ENCODE data around the gene ANKRD28. TPM values are rescaled to one million over a fixed set of nuclear protein-coding genes. Genes with fewer than 3 reads are reported as not detected.

Gene ANKRD28
- total and polyA plus RNA-seq, 2 experiments from 2014 or later: 15.2 to 61.3 TPM

DNA sequence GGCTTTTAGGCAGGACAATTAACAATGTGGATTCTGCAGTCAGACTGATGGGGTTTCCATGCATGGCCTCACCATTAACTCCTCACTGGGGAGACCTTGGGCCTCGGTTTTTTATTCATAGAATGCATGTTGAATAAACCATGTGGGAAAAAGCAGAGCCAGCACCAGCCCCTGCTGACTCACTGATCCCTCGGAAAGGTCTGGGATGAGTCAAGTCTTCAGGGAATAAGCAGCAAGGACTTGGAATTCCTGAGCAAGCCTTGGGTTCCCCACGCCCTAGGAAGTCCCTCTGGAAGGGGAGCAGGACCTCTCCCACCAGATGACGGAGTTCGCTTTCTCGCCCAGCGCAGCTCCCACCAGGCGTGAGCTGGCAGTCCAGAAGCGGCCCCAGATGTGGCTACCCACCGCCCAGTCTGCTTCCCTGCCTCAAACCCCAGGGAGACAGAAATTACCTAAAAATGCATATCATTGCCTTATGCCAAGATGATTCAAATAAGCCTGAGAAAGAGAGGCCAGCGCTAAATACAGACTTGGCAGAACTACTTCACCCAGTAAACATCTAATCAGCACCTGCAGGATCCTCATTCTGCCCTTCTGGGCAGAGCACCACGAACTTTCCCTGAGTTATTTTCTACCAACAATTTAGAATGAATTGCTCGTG, 150.8 kb downstream of the ANKRD28 start:
- Mint-ChIP-seq H3K4me3 (no peak overlapping the region), H3K36me3 (ENCODE audit: low read depth) (peaks cover 32% of the 10 kb centered on the region), H3K9me3 (no peaks in the 10 kb centered on the region; the same call in 1 of the 3 replicates), H3K27ac (no peak overlapping the region), H3K27me3 (ENCODE audit: insufficient read depth, low read depth, poor library complexity) (peaks cover 2% of the 10 kb centered on the region), H3K4me1 (peaks cover 18% of the 10 kb centered on the region)
- H3K27me3 ChIP-seq (ENCODE audit: insufficient read depth): no peaks in the 10 kb centered on the region
- no peak overlapping the region for H3K4me2 ChIP-seq
- H3F3A ChIP-seq (replicated peaks; ENCODE audit: low read depth): no peaks in the 10 kb centered on the region
- DNase-seq (ENCODE audit: low spot score) (no peak), ATAC-seq (peak; percentile 28; the same call in 2 of the 3 replicates)
- no peak overlapping the region for H3K4me3 ChIP-seq
- H3K27ac ChIP-seq (ENCODE audit: low read depth): no peak overlapping the region
- no peak overlapping the region for H2AFZ ChIP-seq
- H3K4me1 ChIP-seq (ENCODE audit: insufficient read depth): peaks cover 9% of the 10 kb centered on the region; the same call in 1 of the 2 replicates
- 0 out of 2 replicates have a peak, but pooled peaks cover 3% of the 10 kb centered on the region for H4K20me1 ChIP-seq (replicated peaks; ENCODE audit: insufficient read depth)
- peaks cover 4% of the 10 kb centered on the region; the same call in 1 of the 2 replicates for H3K36me3 ChIP-seq (ENCODE audit: insufficient read depth)
- no peak for TF ChIP-seq ZNF114 (CRISPR knock-in tag; IDR thresholded peaks at IDR 0.05)
- TF ChIP-seq, protein P1, sequence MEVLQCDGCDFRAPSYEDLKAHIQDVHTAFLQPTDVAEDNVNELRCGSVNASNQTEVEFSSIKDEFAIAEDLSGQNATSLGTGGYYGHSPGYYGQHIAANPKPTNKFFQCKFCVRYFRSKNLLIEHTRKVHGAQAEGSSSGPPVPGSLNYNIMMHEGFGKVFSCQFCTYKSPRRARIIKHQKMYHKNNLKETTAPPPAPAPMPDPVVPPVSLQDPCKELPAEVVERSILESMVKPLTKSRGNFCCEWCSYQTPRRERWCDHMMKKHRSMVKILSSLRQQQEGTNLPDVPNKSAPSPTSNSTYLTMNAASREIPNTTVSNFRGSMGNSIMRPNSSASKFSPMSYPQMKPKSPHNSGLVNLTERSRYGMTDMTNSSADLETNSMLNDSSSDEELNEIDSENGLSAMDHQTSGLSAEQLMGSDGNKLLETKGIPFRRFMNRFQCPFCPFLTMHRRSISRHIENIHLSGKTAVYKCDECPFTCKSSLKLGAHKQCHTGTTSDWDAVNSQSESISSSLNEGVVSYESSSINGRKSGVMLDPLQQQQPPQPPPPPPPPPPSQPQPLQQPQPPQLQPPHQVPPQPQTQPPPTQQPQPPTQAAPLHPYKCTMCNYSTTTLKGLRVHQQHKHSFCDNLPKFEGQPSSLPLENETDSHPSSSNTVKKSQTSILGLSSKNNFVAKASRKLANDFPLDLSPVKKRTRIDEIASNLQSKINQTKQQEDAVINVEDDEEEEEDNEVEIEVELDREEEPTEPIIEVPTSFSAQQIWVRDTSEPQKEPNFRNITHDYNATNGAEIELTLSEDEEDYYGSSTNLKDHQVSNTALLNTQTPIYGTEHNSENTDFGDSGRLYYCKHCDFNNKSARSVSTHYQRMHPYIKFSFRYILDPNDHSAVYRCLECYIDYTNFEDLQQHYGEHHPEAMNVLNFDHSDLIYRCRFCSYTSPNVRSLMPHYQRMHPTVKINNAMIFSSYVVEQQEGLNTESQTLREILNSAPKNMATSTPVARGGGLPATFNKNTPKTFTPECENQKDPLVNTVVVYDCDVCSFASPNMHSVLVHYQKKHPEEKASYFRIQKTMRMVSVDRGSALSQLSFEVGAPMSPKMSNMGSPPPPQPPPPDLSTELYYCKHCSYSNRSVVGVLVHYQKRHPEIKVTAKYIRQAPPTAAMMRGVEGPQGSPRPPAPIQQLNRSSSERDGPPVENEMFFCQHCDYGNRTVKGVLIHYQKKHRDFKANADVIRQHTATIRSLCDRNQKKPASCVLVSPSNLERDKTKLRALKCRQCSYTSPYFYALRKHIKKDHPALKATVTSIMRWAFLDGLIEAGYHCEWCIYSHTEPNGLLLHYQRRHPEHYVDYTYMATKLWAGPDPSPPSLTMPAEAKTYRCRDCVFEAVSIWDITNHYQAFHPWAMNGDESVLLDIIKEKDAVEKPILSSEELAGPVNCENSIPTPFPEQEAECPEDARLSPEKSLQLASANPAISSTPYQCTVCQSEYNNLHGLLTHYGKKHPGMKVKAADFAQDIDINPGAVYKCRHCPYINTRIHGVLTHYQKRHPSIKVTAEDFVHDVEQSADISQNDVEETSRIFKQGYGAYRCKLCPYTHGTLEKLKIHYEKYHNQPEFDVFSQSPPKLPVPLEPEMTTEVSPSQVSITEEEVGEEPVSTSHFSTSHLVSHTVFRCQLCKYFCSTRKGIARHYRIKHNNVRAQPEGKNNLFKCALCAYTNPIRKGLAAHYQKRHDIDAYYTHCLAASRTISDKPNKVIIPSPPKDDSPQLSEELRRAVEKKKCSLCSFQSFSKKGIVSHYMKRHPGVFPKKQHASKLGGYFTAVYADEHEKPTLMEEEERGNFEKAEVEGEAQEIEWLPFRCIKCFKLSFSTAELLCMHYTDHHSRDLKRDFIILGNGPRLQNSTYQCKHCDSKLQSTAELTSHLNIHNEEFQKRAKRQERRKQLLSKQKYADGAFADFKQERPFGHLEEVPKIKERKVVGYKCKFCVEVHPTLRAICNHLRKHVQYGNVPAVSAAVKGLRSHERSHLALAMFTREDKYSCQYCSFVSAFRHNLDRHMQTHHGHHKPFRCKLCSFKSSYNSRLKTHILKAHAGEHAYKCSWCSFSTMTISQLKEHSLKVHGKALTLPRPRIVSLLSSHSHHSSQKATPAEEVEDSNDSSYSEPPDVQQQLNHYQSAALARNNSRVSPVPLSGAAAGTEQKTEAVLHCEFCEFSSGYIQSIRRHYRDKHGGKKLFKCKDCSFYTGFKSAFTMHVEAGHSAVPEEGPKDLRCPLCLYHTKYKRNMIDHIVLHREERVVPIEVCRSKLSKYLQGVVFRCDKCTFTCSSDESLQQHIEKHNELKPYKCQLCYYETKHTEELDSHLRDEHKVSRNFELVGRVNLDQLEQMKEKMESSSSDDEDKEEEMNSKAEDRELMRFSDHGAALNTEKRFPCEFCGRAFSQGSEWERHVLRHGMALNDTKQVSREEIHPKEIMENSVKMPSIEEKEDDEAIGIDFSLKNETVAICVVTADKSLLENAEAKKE (CRISPR knock-in tag; IDR thresholded peaks at IDR 0.05): 0 out of 2 replicates have a peak, but pooled peaks have one; percentile 21
- H3K9me2 ChIP-seq (ENCODE audit: insufficient read depth): peaks cover 17% of the 10 kb centered on the region; the same call in 1 of the 2 replicates
- H3K79me2 ChIP-seq (replicated peaks; ENCODE audit: insufficient read depth): no peaks in the 10 kb centered on the region

DNA sequence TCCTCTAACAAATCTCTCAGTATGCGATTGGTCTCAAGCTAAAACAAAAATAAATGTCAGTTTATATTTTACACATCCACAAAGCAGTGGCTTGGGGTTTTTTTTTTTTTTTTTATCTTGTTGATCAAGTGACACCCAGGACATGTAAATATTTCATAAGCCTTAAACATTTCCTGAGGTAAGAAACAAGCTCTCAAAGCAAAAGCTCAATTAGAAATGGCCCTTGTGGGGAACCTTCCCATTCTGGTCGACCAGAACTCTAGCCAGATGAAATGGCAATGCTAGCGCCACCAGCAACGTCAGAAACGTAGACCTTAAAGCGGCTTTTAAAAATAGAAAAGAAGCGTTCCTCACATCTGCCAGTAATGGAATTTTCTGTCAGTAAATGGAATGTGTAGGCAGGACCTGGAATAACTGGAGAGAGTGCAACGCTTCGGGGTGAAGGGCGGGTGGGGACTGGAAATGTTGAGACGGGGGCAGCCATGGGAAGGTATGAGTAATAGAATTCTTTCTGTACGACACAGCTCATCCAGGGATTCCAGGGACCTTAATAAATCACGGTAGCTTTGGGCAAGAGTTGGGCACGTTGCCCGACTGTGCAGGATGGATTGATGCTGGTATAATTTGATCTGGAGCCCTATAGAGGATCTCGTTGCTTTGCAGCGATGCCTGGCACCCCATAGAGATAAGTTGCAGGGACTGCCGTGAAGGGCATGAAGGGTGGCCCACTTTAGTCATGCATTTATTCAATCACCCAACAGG, 151.9 kb downstream of the ANKRD28 start:
- H4K20me1 ChIP-seq (replicated peaks; ENCODE audit: insufficient read depth): 0 out of 2 replicates have a peak, but pooled peaks cover 3% of the 10 kb centered on the region
- DNase-seq (ENCODE audit: low spot score) (no peak), ATAC-seq (no peak)
- Mint-ChIP-seq H3K9me3 (no peaks in the 10 kb centered on the region; the same call in 1 of the 3 replicates), H3K27ac (no peak overlapping the region), H3K36me3 (ENCODE audit: low read depth) (peaks cover 40% of the 10 kb centered on the region), H3K4me3 (no peak overlapping the region), H3K4me1 (peaks cover 13% of the 10 kb centered on the region), H3K27me3 (ENCODE audit: insufficient read depth, low read depth, poor library complexity) (peaks cover 2% of the 10 kb centered on the region)
- H3K27me3 ChIP-seq (ENCODE audit: insufficient read depth): no peaks in the 10 kb centered on the region
- H3K79me2 ChIP-seq (replicated peaks; ENCODE audit: insufficient read depth): no peaks in the 10 kb centered on the region
- H3K4me2 ChIP-seq: no peak overlapping the region
- TF ChIP-seq NANOG (IDR thresholded peaks at IDR 0.05; ENCODE audit: borderline replicate concordance) (no peak), EZH2phosphoT487 (IDR thresholded peaks at IDR 0.05; ENCODE audit: unreplicated experiment) (no peak)
- H3K9me2 ChIP-seq (ENCODE audit: insufficient read depth): peaks cover 23% of the 10 kb centered on the region; the same call in 1 of the 2 replicates
- no peaks in the 10 kb centered on the region for H3F3A ChIP-seq (replicated peaks; ENCODE audit: low read depth)
- H3K4me1 ChIP-seq (ENCODE audit: insufficient read depth): peaks cover 9% of the 10 kb centered on the region; the same call in 1 of the 2 replicates
- H2AFZ ChIP-seq: no peak overlapping the region
- peaks cover 4% of the 10 kb centered on the region; the same call in 1 of the 2 replicates for H3K36me3 ChIP-seq (ENCODE audit: insufficient read depth)
- no peak overlapping the region for H3K4me3 ChIP-seq
- H3K27ac ChIP-seq (ENCODE audit: low read depth): no peak overlapping the region
